HG03521 (cell line): ENCODE measurements around the gene LETM1.

ENCODE experiments used
- ATAC-seq: cut with Tn5 transposase; IDR thresholded peaks from one replicate; pipeline ENCODE4 v1.9.1; 2021; ENCODE audit warnings: mild to moderate bottlenecking, moderate library complexity; ENCODE audit not compliant: unreplicated experiment

Gene LETM1

GRCh38 chr4:1766106-1767060 is 89.6 kb downstream of the LETM1 start:
- no peak for ATAC-seq

GRCh38 chr4:1765409-1766072 is 90.4 kb downstream of the LETM1 start:
- ATAC-seq = no peak

GRCh38 chr4:1764670-1765069 is 91.3 kb downstream of the LETM1 start:
- ATAC-seq = no peak

GRCh38 chr4:1763550-1764080 is 92.3 kb downstream of the LETM1 start:
- ATAC-seq = no peak

GRCh38 chr4:1763070-1763549 is 92.8 kb downstream of the LETM1 start:
- no peak for ATAC-seq

- no peak for ATAC-seq
Observed at GRCh38 chr4:1762264-1763010, 93.5 kb downstream of the LETM1 start.
